GM19467 (cell line): ENCODE data around the gene BSN.
A peak's percentile ranks its signal among the peaks of the same experiment; 100 is the strongest.

Source experiments
- ATAC-seq: cut with Tn5 transposase; IDR thresholded peaks from one replicate; pipeline ENCODE4 v1.9.1; 2021; ENCODE audit warnings: mild to moderate bottlenecking, moderate library complexity; ENCODE audit not compliant: unreplicated experiment

BSN gene

GRCh38 chr3:49553692-49554632 lies at the start of gene BSN:
TSS of gene BSN (plus strand) at chr3:49554477. CDS start at chr3:49554603, 126 bp downstream.
- peak; percentile 53 for ATAC-seq

- ATAC-seq, result no peak
Measured at GRCh38 chr3:49506906-49507305, 47.4 kb upstream of the BSN start.

GRCh38 chr3:49509028-49509561 lies 45.2 kb upstream of the BSN start:
- ATAC-seq, result no peak

GRCh38 chr3:49511639-49512038 lies 42.6 kb upstream of the BSN start:
- ATAC-seq, result no peak

- no peak for ATAC-seq
Measured at GRCh38 chr3:49512781-49513355, 41.4 kb upstream of the BSN start.

- no peak for ATAC-seq
Measured at GRCh38 chr3:49513494-49514124, 40.7 kb upstream of the BSN start.

- ATAC-seq, result no peak
Measured at GRCh38 chr3:49518016-49518415, 36.3 kb upstream of the BSN start.

- no peak for ATAC-seq
Measured at GRCh38 chr3:49518441-49518840, 35.8 kb upstream of the BSN start.

- no peak for ATAC-seq
Measured at GRCh38 chr3:49519296-49519695, 35.0 kb upstream of the BSN start.

GRCh38 chr3:49519916-49520385 lies 34.3 kb upstream of the BSN start:
- ATAC-seq, result no peak

- ATAC-seq, result no peak
Measured at GRCh38 chr3:49523756-49524747, 30.2 kb upstream of the BSN start.

- ATAC-seq, result no peak
Measured at GRCh38 chr3:49529567-49529966, 24.7 kb upstream of the BSN start.

GRCh38 chr3:49530231-49530630 lies 24.0 kb upstream of the BSN start:
- no peak for ATAC-seq

- ATAC-seq, result no peak
Measured at GRCh38 chr3:49530701-49531100, 23.6 kb upstream of the BSN start.

GRCh38 chr3:49531218-49531617 lies 23.1 kb upstream of the BSN start:
- ATAC-seq, result no peak

GRCh38 chr3:49531715-49532114 lies 22.6 kb upstream of the BSN start:
- no peak for ATAC-seq

- no peak for ATAC-seq
Measured at GRCh38 chr3:49533031-49533430, 21.2 kb upstream of the BSN start.

GRCh38 chr3:49533786-49534519 lies 20.3 kb upstream of the BSN start:
- ATAC-seq, result no peak

- ATAC-seq, result no peak
Measured at GRCh38 chr3:49534581-49535441, 19.5 kb upstream of the BSN start.
